Stimulated activated CD8-positive, alpha-beta memory T cell treated with anti-CD3 and anti-CD28 coated beads, Interleukin-4, amount 100 ng/mL, for 4 hours (primary cell): ENCODE data around the gene ARRB1.

Source experiments
- DNase-seq, 2 donors: peaks; one replicate each; pipeline ENCODE4 v3.0.0-alpha.2; 2020; ENCODE audit warnings: low read depth in 2 of 2, low spot score in 1 of 2

Gene ARRB1

GRCh38 chr11:75233754-75234172 is 117.7 kb downstream of the ARRB1 start:
- DNase-seq = no peak

- DNase-seq = no peak
These were observed 120.8 kb downstream of the ARRB1 start for GRCh38 chr11:75230621-75231020.

- no peak for DNase-seq
These were observed 122.0 kb downstream of the ARRB1 start for GRCh38 chr11:75229466-75229865.

GRCh38 chr11:75225794-75226193 is 125.7 kb downstream of the ARRB1 start:
- no peak for DNase-seq

GRCh38 chr11:75223954-75224643 is 127.4 kb downstream of the ARRB1 start:
- DNase-seq = no peak

- DNase-seq = no peak
These were observed 131.6 kb downstream of the ARRB1 start for GRCh38 chr11:75219869-75220268.

- DNase-seq = no peak
These were observed 136.6 kb downstream of the ARRB1 start for GRCh38 chr11:75214843-75215242.

- DNase-seq = peak; percentile 32 to 51
These were observed 137.0 kb downstream of the ARRB1 start for GRCh38 chr11:75214411-75214821.
